CD4-positive, CD25-positive, alpha-beta regulatory T cell (primary cell): Measurements from ENCODE around the gene SPO11. TPM values are rescaled to one million over a fixed set of nuclear protein-coding genes. Genes with fewer than 3 reads are reported as not detected.
A peak's percentile ranks its signal among the peaks of the same experiment; 100 is the strongest.

ENCODE experiments used
- ATAC-seq, 2 donors: fragments of 150-1000 bp; cut with Tn5 transposase; one replicate each; pipeline ENCODE4 v1.10.0; 2021; ENCODE audit warnings: low read depth in 2 of 2, moderate number of reproducible peaks in 2 of 2, moderate library complexity in 1 of 2
- DNase-seq, 3 donors: peaks; one replicate each; pipeline versions ENCODE4 v3.0.0 to v3.0.0-alpha.2; 2012 to 2022; ENCODE audit warnings: mixed read lengths in 1 of 3
- H3K27ac ChIP-seq: one replicate; pipeline ENCODE4 v1.7.0; 2013; ENCODE audit warnings: mild to moderate bottlenecking, low read length; ENCODE audit not compliant: insufficient read depth, poor library complexity, severe bottlenecking
- H3K27me3 ChIP-seq: one replicate; pipeline ENCODE4 v1.7.0; 2013; ENCODE audit warnings: low read length; ENCODE audit not compliant: control insufficient read depth, insufficient read depth
- H3K36me3 ChIP-seq: one replicate; pipeline ENCODE4 v1.7.0; 2013; ENCODE audit warnings: mild to moderate bottlenecking, low read length, moderate library complexity; ENCODE audit not compliant: control insufficient read depth, insufficient read depth
- H3K4me1 ChIP-seq: 2 replicates; pipeline ENCODE4 v1.7.0; 2013; ENCODE audit warnings: mild to moderate bottlenecking, low read length; ENCODE audit not compliant: insufficient read depth, control insufficient read depth, poor library complexity, severe bottlenecking
- H3K4me3 ChIP-seq: one replicate; pipeline ENCODE4 v1.7.0; 2013; ENCODE audit warnings: low read depth, mild to moderate bottlenecking, low read length, moderate library complexity
- H3K9me3 ChIP-seq, 2 experiments: 1 replicate in 1 of 2; 2 replicates in 1 of 2; pipeline ENCODE4 v1.7.0; 2013; ENCODE audit warnings: low read length in 2 of 2, mild to moderate bottlenecking in 1 of 2, moderate library complexity in 1 of 2; ENCODE audit not compliant: control insufficient read depth in 2 of 2
- H3K27ac Mint-ChIP-seq, 3 donors: one replicate each; pipeline ENCODE4 v1.8.0; 2020 to 2022; ENCODE audit warnings: mild to moderate bottlenecking in 3 of 3, mixed read lengths in 3 of 3, moderate library complexity in 2 of 3
- H3K27me3 Mint-ChIP-seq: one replicate; pipeline ENCODE4 v1.8.0; 2022; ENCODE audit warnings: mild to moderate bottlenecking, mixed read lengths
- H3K36me3 Mint-ChIP-seq: one replicate; pipeline ENCODE4 v1.8.0; 2020; ENCODE audit warnings: mixed read lengths
- H3K4me1 Mint-ChIP-seq, 4 donors: one replicate each; pipeline ENCODE4 v1.8.0; 2020 to 2022; ENCODE audit warnings: mixed read lengths in 4 of 4, mild to moderate bottlenecking in 1 of 4
- H3K4me3 Mint-ChIP-seq, 4 donors: one replicate each; pipeline ENCODE4 v1.8.0; 2020 to 2022; ENCODE audit warnings: mild to moderate bottlenecking in 4 of 4, mixed read lengths in 4 of 4, moderate library complexity in 3 of 4
- H3K9me3 Mint-ChIP-seq, 7 donors: one replicate each; pipeline ENCODE4 v1.8.0; 2020 to 2022; ENCODE audit warnings: mixed read lengths in 7 of 7, mild to moderate bottlenecking in 3 of 7, moderate library complexity in 2 of 7
- polyA plus RNA-seq, 4 donors: library from polyadenylated mRNA; unstranded; fragments of 300-500 nt; fragmentation: Illumina TruSeq; gene quantifications; one replicate each; pipeline ENCODE4 v1.2.3, GENCODE V29; 2021
- total RNA-seq: library from RNA; stranded (reverse); gene quantifications from one replicate; pipeline ENCODE4 v1.2.3, GENCODE V29; 2022

SPO11 gene
- total and polyA plus RNA-seq, 5 donors from 2014 or later, result not detected

DNA sequence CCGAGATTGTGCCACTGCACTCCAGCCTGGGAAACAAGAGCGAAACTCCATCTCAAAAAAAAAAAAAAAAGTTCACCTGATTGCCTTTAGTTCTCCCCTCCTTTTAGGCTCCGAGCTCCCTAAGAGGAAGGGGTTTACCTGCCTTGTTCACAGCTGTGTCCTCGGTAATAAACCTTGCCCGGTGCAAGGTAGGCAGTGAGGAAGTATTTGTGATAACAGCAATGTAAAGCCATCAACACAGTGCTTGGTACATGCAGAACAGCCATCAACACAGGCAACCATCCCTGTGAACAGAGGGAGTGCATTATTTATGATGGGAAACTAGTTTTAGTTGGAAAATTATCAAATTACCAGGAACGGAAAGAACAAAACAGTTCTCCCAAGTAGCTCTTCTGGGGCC is 1.8 kb upstream of the SPO11 start:
- Histone ChIP-seq H3K4me1 (no peaks in the 10 kb centered on the region), H3K36me3 (no peaks in the 10 kb centered on the region), H3K4me3 (no peak overlapping the region), H3K9me3 (no peaks in the 10 kb centered on the region), H3K27me3 (peaks cover 25% of the 10 kb centered on the region), H3K27ac (no peak overlapping the region)
- Mint-ChIP-seq H3K36me3 (no peaks in the 10 kb centered on the region), H3K9me3 (peaks cover 0 to 12% (median 1%) of the 10 kb centered on the region in 7 donors), H3K27ac (no peak overlapping the region), H3K4me3 (no peak overlapping the region), H3K4me1 (no peaks in the 10 kb centered on the region), H3K27me3 (peaks cover 47% of the 10 kb centered on the region)
- DNase-seq (no peak), ATAC-seq (no peak)

- no peaks in the 10 kb centered on the region for H3K4me1 Mint-ChIP-seq
- H3K9me3 ChIP-seq, result no peaks in the 10 kb centered on the region
- H3K27ac ChIP-seq, result no peak overlapping the region
- H3K27me3 Mint-ChIP-seq, result peaks cover 57% of the 10 kb centered on the region
- H3K4me1 ChIP-seq, result no peaks in the 10 kb centered on the region
- H3K4me3 Mint-ChIP-seq, result no peak overlapping the region
- H3K9me3 Mint-ChIP-seq, result no peaks in the 10 kb centered on the region
- no peak for ATAC-seq
- peaks cover 23% of the 10 kb centered on the region for H3K27me3 ChIP-seq
- H3K27ac Mint-ChIP-seq, result no peak overlapping the region
- H3K4me3 ChIP-seq, result no peak overlapping the region
- no peaks in the 10 kb centered on the region for H3K36me3 Mint-ChIP-seq
- no peak for DNase-seq
- no peaks in the 10 kb centered on the region for H3K36me3 ChIP-seq
These were observed 1.4 kb downstream of the SPO11 start for GRCh38 chr20:57330998-57331397.

- H3K4me1 Mint-ChIP-seq, result no peaks in the 10 kb centered on the region
- no peak overlapping the region for H3K27ac ChIP-seq
- no peak overlapping the region for H3K27ac Mint-ChIP-seq
- no peaks in the 10 kb centered on the region for H3K36me3 Mint-ChIP-seq
- no peak overlapping the region for H3K4me3 ChIP-seq
- no peak overlapping the region for H3K4me3 Mint-ChIP-seq
- no peaks in the 10 kb centered on the region for H3K4me1 ChIP-seq
- H3K36me3 ChIP-seq, result no peaks in the 10 kb centered on the region
- H3K27me3 Mint-ChIP-seq, result peaks cover 58% of the 10 kb centered on the region
- H3K9me3 ChIP-seq, result no peaks in the 10 kb centered on the region
- ATAC-seq, result no peak
- DNase-seq, result no peak
- peaks cover 25% of the 10 kb centered on the region for H3K27me3 ChIP-seq
- H3K9me3 Mint-ChIP-seq, result no peaks in the 10 kb centered on the region
These were observed 2.8 kb downstream of the SPO11 start for GRCh38 chr20:57332105-57333089.

GRCh38 chr20:57335392-57335791 is 5.8 kb downstream of the SPO11 start:
- ATAC-seq (no peak), DNase-seq (no peak)
- Mint-ChIP-seq H3K27ac (no peak overlapping the region), H3K27me3 (peaks cover 65% of the 10 kb centered on the region), H3K9me3 (no peaks in the 10 kb centered on the region), H3K4me3 (no peak overlapping the region), H3K36me3 (no peaks in the 10 kb centered on the region), H3K4me1 (no peaks in the 10 kb centered on the region)
- Histone ChIP-seq H3K9me3 (no peaks in the 10 kb centered on the region), H3K27ac (no peak overlapping the region), H3K36me3 (no peaks in the 10 kb centered on the region), H3K4me1 (no peaks in the 10 kb centered on the region), H3K27me3 (peaks cover 28% of the 10 kb centered on the region), H3K4me3 (no peak overlapping the region)

- no peak overlapping the region for H3K4me3 Mint-ChIP-seq
- no peaks in the 10 kb centered on the region for H3K9me3 Mint-ChIP-seq
- Histone ChIP-seq H3K4me3 (no peak overlapping the region), H3K36me3 (no peaks in the 10 kb centered on the region), H3K27ac (no peak overlapping the region), H3K4me1 (no peaks in the 10 kb centered on the region), H3K27me3 (peaks cover 34% of the 10 kb centered on the region), H3K9me3 (no peaks in the 10 kb centered on the region)
- no peaks in the 10 kb centered on the region for H3K36me3 Mint-ChIP-seq
- peaks cover 54% of the 10 kb centered on the region for H3K27me3 Mint-ChIP-seq
- H3K4me1 Mint-ChIP-seq, result peaks cover 0 to 6% (median 0%) of the 10 kb centered on the region in 4 donors
- H3K27ac Mint-ChIP-seq, result no peak overlapping the region
- DNase-seq (no peak), ATAC-seq (no peak)
These were observed 12.1 kb downstream of the SPO11 start for GRCh38 chr20:57341663-57342062.

DNA sequence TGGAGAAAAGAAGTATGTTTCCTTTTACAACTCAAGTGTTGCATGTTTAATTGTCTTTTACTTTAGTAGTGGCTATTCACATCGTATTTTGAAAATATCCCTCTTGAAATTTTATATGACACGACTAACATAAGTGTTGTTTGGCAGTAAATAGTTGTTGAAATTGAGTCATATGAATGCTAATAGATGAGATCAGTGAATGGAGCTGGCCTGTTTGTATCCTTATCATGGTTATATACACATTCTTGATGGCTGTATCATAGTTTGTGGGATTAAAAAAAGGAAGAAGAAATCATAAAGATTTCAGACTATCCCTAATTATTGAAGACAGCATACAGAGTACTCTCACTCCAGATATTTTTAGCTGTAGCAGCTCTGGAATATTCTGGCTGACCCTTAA is 13.2 kb downstream of the SPO11 start:
- Mint-ChIP-seq H3K9me3 (no peaks in the 10 kb centered on the region), H3K4me1 (peaks cover 0 to 6% (median 0%) of the 10 kb centered on the region in 4 donors), H3K27ac (no peak overlapping the region), H3K4me3 (no peak overlapping the region), H3K27me3 (peaks cover 51% of the 10 kb centered on the region), H3K36me3 (no peaks in the 10 kb centered on the region)
- Histone ChIP-seq H3K27me3 (peaks cover 30% of the 10 kb centered on the region), H3K4me1 (no peaks in the 10 kb centered on the region), H3K9me3 (no peaks in the 10 kb centered on the region), H3K27ac (no peak overlapping the region), H3K36me3 (no peaks in the 10 kb centered on the region), H3K4me3 (no peak overlapping the region)
- no peak for ATAC-seq
- DNase-seq, result no peak

DNA sequence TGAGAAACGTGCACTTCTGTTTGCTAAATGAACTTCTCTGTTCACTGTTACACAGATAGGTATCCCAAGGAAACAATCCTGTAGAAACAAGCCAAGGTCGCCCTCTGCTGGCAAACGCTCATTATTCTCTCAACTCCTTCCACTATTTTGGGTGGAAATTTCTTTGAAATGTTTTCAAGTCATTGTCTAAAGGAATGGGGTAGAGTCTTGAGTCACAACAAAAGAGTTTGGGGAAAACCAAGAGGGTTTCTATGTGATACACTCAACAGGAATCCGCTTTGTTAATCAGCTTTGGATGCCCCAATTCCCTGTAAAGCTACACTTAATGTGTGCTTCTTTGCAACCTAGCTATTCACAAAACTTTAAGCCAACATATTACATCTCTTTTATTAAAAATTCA is 16.9 kb downstream of the SPO11 start:
- Mint-ChIP-seq H3K27ac (no peak overlapping the region), H3K4me3 (peak overlapping the region in 1 of 4 donors; percentile 47), H3K9me3 (peaks cover 0 to 2% (median 0%) of the 10 kb centered on the region in 7 donors), H3K27me3 (peaks cover 23% of the 10 kb centered on the region), H3K4me1 (peaks cover 0 to 11% (median 3%) of the 10 kb centered on the region in 4 donors), H3K36me3 (no peaks in the 10 kb centered on the region)
- Histone ChIP-seq H3K4me1 (no peaks in the 10 kb centered on the region), H3K4me3 (no peak overlapping the region), H3K36me3 (no peaks in the 10 kb centered on the region), H3K9me3 (no peaks in the 10 kb centered on the region), H3K27me3 (peaks cover 21% of the 10 kb centered on the region), H3K27ac (no peak overlapping the region)
- DNase-seq, result peak; percentile 34 to 64 (median 47)
- ATAC-seq, result peak; percentile 35 to 44

DNA sequence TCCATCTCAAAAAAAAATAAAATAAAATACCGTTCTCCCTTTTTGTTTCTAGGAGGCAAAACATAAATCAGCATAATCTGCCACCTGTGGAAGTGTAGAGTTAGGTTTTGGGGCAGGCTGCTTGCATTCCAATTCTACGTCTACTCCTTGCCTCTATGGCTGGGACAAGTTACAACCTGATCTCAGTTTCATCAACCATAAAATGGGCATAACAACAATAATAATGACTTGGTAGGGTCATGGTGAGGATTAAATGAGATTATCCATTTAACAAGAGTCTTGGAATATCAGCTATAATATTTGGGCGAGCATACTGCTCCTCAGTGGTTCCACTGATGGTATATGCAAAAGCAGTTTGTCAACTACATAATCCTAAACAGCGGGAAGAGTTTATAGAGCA is 17.8 kb downstream of the SPO11 start:
- H3K36me3 Mint-ChIP-seq, result no peaks in the 10 kb centered on the region
- no peak overlapping the region for H3K4me3 ChIP-seq
- H3K27ac ChIP-seq, result no peak overlapping the region
- H3K27ac Mint-ChIP-seq, result no peak overlapping the region
- no peaks in the 10 kb centered on the region for H3K36me3 ChIP-seq
- H3K27me3 ChIP-seq, result peaks cover 12% of the 10 kb centered on the region
- H3K4me1 ChIP-seq, result peaks cover 9% of the 10 kb centered on the region
- H3K4me1 Mint-ChIP-seq, result peaks cover 6 to 15% (median 9%) of the 10 kb centered on the region in 4 donors
- DNase-seq, result no peak
- peak overlapping the region in 1 of 4 donors; percentile 56 for H3K4me3 Mint-ChIP-seq
- H3K27me3 Mint-ChIP-seq, result peaks cover 14% of the 10 kb centered on the region
- peaks cover 0 to 2% (median 0%) of the 10 kb centered on the region in 7 donors for H3K9me3 Mint-ChIP-seq
- H3K9me3 ChIP-seq, result no peaks in the 10 kb centered on the region
- no peak for ATAC-seq
